ENCODE measurements around the gene TEP1. TPM values are rescaled to one million over a fixed set of nuclear protein-coding genes. Genes with fewer than 3 reads are reported as not detected.
A peak's percentile ranks its signal among the peaks of the same experiment; 100 is the strongest.
"Not testable (repeated sequence)": the region's sequence is repeated elsewhere in the genome, so short reads cannot be mapped to it uniquely, and the experiment has no call there.

Gene TEP1
- total RNA-seq, 1 donor from 2014 or later, result 3.3 TPM

GRCh38 chr14:20345366-20345765 is 67.9 kb downstream of the TEP1 start:
- no peak for DNase-seq (ENCODE audit: low spot score in 2 of 2)
- FAIRE-seq, result no peak

GRCh38 chr14:20343862-20344220 is 69.5 kb downstream of the TEP1 start:
- DNase-seq (ENCODE audit: low spot score in 2 of 2), result no peak
- no peak for FAIRE-seq

GRCh38 chr14:20343092-20343861 is 70.0 kb downstream of the TEP1 start, which contains the start of gene PARP2:
TSS of gene PARP2 (plus strand) at chr14:20343635. CDS start at chr14:20343642, 7 bp downstream.
- DNase-seq (ENCODE audit: low spot score in 2 of 2) (peak; percentile 85 to 92), FAIRE-seq (peak; percentile 94)

GRCh38 chr14:20341646-20342045 is 71.7 kb downstream of the TEP1 start:
- FAIRE-seq, result no peak

GRCh38 chr14:20341032-20341431 is 72.3 kb downstream of the TEP1 start:
- DNase-seq (ENCODE audit: low spot score in 2 of 2); FAIRE-seq: not testable (repeated sequence)

More at GRCh38 chr14:20341646-20342045, 71.7 kb downstream of the TEP1 start:
- DNase-seq (ENCODE audit: low spot score in 2 of 2), result no peak

GRCh38 chr14:20334017-20334416 is 79.3 kb downstream of the TEP1 start:
- DNase-seq (ENCODE audit: low spot score in 2 of 2), result no peak
- no peak for FAIRE-seq

GRCh38 chr14:20333494-20333841 is 79.8 kb downstream of the TEP1 start:
- FAIRE-seq, result no peak
- DNase-seq (ENCODE audit: low spot score in 2 of 2), result no peak

GRCh38 chr14:20332788-20333493 is 80.4 kb downstream of the TEP1 start, which contains the start of gene CCNB1IP1:
TSS of gene CCNB1IP1 (minus strand) at chr14:20333279. CDS start at chr14:20316523, 16,756 bp downstream.
- no peak for FAIRE-seq
- DNase-seq (ENCODE audit: low spot score in 2 of 2), result peak; percentile 49 to 82

- FAIRE-seq, result no peak
Measured at GRCh38 chr14:20332431-20332787, 80.9 kb downstream of the TEP1 start.

GRCh38 chr14:20331053-20331613 is 82.2 kb downstream of the TEP1 start:
- DNase-seq (ENCODE audit: low spot score in 2 of 2) (no peak), FAIRE-seq (no peak)

More at GRCh38 chr14:20332431-20332787, 80.9 kb downstream of the TEP1 start:
- DNase-seq (ENCODE audit: low spot score in 2 of 2), result no peak

GRCh38 chr14:20329355-20329754 is 83.9 kb downstream of the TEP1 start:
- FAIRE-seq, result no peak
- no peak for DNase-seq (ENCODE audit: low spot score in 2 of 2)

GRCh38 chr14:20328705-20329104 is 84.6 kb downstream of the TEP1 start:
- FAIRE-seq, result no peak
- no peak for DNase-seq (ENCODE audit: low spot score in 2 of 2)

- peak; percentile 94 for FAIRE-seq
- DNase-seq (ENCODE audit: low spot score in 2 of 2), result peak; percentile 36 to 58
Measured at GRCh38 chr14:20327005-20327869, 86.1 kb downstream of the TEP1 start.

- no peak for DNase-seq (ENCODE audit: low spot score in 2 of 2)
- no peak for FAIRE-seq
Measured at GRCh38 chr14:20317720-20318119, 95.6 kb downstream of the TEP1 start.

Small RNA genes within 50 kb of the gene (small RNA-seq; reads per million reads assigned to genes)
- gene RNA5SP382 (0.15 reads per million), gene SNORA79B (0.10 reads per million), gene SNORD126 (309 reads per million, percentile 99 among the genes with 10 or more reads in this experiment)

Other genes with a start within 250 kb of the TEP1 start
- not detected for gene OR11G2, start 222.6 kb downstream of the TEP1 start, total RNA-seq
- not detected for gene OR11H6, start 189.8 kb downstream of the TEP1 start, total RNA-seq
- gene OR11H7, start 184.5 kb downstream of the TEP1 start, total RNA-seq, result not detected
- not detected for gene OR11H4, start 174.2 kb downstream of the TEP1 start, total RNA-seq
- gene TTC5, start 107.5 kb downstream of the TEP1 start, total RNA-seq, result 30.6 TPM
- 86.0 TPM for gene CCNB1IP1, start 80.2 kb downstream of the TEP1 start, total RNA-seq
- gene PARP2, start 69.9 kb downstream of the TEP1 start, total RNA-seq, result 20.8 TPM
- under 0.01 TPM for gene KLHL33, start 22.7 kb upstream of the TEP1 start, total RNA-seq
- 36.3 TPM for gene OSGEP, start 41.3 kb upstream of the TEP1 start, total RNA-seq
- gene APEX1, start 41.7 kb upstream of the TEP1 start, total RNA-seq, result 64.4 TPM
- gene PIP4P1, start 47.9 kb upstream of the TEP1 start, total RNA-seq, result 33.8 TPM
- gene PNP, start 55.9 kb upstream of the TEP1 start, total RNA-seq, result 5.3 TPM
- gene RNASE10, start 92.0 kb upstream of the TEP1 start, total RNA-seq, result 0.41 TPM
- gene RNASE9, start 147.5 kb upstream of the TEP1 start, total RNA-seq, result not detected
- gene RNASE11, start 174.5 kb upstream of the TEP1 start, total RNA-seq, result not detected
- gene RNASE12, start 177.9 kb upstream of the TEP1 start, total RNA-seq, result not detected
- not detected for gene OR6S1, start 228.2 kb upstream of the TEP1 start, total RNA-seq